Peyer's patch (tissue), 4 donors: ENCODE data around the gene CHST6.

Experiments used
- POLR2A ChIP-seq, 2 donors: fragments of 450-650 bp; IDR thresholded peaks; one replicate each; pipeline ENCODE4 v1.5.1; 2017; ENCODE audit warnings: antibody characterized with exemption in 2 of 2, mild to moderate bottlenecking in 2 of 2, moderate library complexity in 2 of 2
- TF ChIP-seq, protein P1 (sequence below), 6 experiments: fragments of 450-650 bp in 4 of 6; fragments of 200-600 bp in 2 of 6; sonication (generic) in 1 of 6; IDR thresholded peaks; one replicate each; pipeline ENCODE4 v1.5.1; 2017 to 2019; ENCODE audit warnings: antibody characterized with exemption in 6 of 6, mild to moderate bottlenecking in 3 of 6, moderate library complexity in 1 of 6

DNA sequence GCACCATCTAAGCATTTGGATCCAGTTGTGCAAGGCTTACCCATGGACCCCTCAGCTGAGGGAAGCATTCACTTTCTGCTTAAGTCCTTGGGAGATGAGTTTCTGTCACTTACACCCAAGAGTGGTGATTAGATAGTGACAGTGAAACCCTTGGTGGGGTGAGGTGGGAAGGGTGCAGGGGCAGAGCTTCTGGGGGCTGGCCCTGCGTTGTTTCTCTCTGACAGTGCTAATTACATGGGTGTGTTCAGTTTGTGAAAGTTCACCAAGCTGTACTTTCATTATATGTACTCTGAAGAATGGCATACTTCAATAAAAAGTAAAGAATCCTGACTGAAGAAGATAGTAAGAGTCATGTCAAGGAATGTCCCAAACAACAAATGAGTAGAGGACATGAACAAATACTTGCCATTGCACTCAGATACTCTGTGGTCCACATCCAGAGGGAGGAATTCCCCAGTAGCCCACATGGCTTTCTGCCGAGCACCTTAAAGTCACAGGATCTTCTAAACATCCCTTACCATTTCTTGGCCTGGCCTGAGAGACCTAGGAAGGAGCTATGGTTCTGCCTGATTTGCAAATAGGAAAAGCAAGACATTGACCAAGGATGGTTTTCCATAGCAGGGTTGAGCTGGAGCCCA, 8.4 kb downstream of the CHST6 start:
- TF ChIP-seq, protein P1, sequence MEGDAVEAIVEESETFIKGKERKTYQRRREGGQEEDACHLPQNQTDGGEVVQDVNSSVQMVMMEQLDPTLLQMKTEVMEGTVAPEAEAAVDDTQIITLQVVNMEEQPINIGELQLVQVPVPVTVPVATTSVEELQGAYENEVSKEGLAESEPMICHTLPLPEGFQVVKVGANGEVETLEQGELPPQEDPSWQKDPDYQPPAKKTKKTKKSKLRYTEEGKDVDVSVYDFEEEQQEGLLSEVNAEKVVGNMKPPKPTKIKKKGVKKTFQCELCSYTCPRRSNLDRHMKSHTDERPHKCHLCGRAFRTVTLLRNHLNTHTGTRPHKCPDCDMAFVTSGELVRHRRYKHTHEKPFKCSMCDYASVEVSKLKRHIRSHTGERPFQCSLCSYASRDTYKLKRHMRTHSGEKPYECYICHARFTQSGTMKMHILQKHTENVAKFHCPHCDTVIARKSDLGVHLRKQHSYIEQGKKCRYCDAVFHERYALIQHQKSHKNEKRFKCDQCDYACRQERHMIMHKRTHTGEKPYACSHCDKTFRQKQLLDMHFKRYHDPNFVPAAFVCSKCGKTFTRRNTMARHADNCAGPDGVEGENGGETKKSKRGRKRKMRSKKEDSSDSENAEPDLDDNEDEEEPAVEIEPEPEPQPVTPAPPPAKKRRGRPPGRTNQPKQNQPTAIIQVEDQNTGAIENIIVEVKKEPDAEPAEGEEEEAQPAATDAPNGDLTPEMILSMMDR (IDR thresholded peaks at IDR 0.05): no peak
- no peak for TF ChIP-seq POLR2A (IDR thresholded peaks at IDR 0.05)
